HepG2 (cell line): ENCODE results near the gene MTX1. TPM values are rescaled to one million over a fixed set of nuclear protein-coding genes. Genes with fewer than 3 reads are reported as not detected.

Experiments used
- ATAC-seq: fragments of 200-7000 bp; cut with Tn5 transposase; 3 replicates; pipeline ENCODE4 v1.9.1; 2020; ENCODE audit warnings: mild to moderate bottlenecking, moderate library complexity
- BruUV-seq: library from RNA; stranded (reverse); fragments of 400-500 nt; replicated peaks from 2 replicates; lab custom pipeline; 2021; lab: Mats Ljungman, UMichigan
- CTCF ChIA-PET: fragments of 300-600 bp; formaldehyde crosslinking; extraction: SDS; loops from one replicate; lab custom pipeline; 2021; ENCODE audit warnings: low total read pairs, inconsistent platforms, low intra/inter-chr PET ratio; lab: Yijun Ruan, JAX
- POLR2A ChIA-PET: fragments of 350-600 bp; sonication (Branson Sonifier 250); formaldehyde crosslinking; loops from one replicate; lab custom pipeline; 2020; ENCODE audit warnings: antibody characterized with exemption, inconsistent platforms; lab: Yijun Ruan, JAX
- DNase-seq: peaks from one replicate; pipeline ENCODE4 v3.0.0-alpha.2; 2015; ENCODE audit warnings: low spot score
- FAIRE-seq: peaks from 3 replicates; lab custom pipeline; 2011; peaks lifted over from hg19 to GRCh38; lab: Jason Lieb, UNC
- H2AFZ ChIP-seq: one replicate; pipeline ENCODE4 v1.6.1; 2011; ENCODE audit warnings: low read length, inconsistent platforms
- H3K27ac ChIP-seq: fragments of 300-600 bp; 3 replicates; pipeline ENCODE4 v1.8.0; 2011; ENCODE audit warnings: mixed run types, mild to moderate bottlenecking, mixed read lengths, low read length, inconsistent platforms; ENCODE audit not compliant: insufficient read depth; ENCODE audit errors: extremely low read length
- H3K27me3 ChIP-seq, 2 experiments: fragments of 200-600 bp in 1 of 2; 2 replicates in 1 of 2; 3 replicates in 1 of 2; pipeline versions ENCODE4 v1.6.0 to v1.8.0; 2011; ENCODE audit warnings: low read length in 2 of 2, mild to moderate bottlenecking in 2 of 2, moderate library complexity in 2 of 2, inconsistent platforms in 1 of 2; ENCODE audit not compliant: insufficient read depth in 2 of 2, control insufficient read depth in 1 of 2
- H3K36me3 ChIP-seq, 2 experiments: fragments of 200-600 bp in 1 of 2; replicated peaks in 1 of 2; 2 replicates in 1 of 2; 3 replicates in 1 of 2; pipeline versions ENCODE4 v1.5.1 to v1.8.0; 2011; ENCODE audit warnings: low read length in 2 of 2, inconsistent platforms in 1 of 2; ENCODE audit not compliant: insufficient read depth in 2 of 2, control insufficient read depth in 1 of 2
- H3K4me1 ChIP-seq: 2 replicates; pipeline ENCODE4 v1.5.1; 2012; ENCODE audit warnings: low read length, inconsistent platforms; ENCODE audit not compliant: insufficient read depth
- H3K4me2 ChIP-seq: 2 replicates; pipeline ENCODE4 v1.6.0; 2011; ENCODE audit warnings: low read depth, low read length, inconsistent platforms
- H3K4me3 ChIP-seq, 3 experiments: fragments of 200-600 bp in 1 of 3; sonication (generic), shearing (Covaris generic) in 1 of 3; replicated peaks in 1 of 3; 2 replicates each; pipeline ENCODE4 v1.5.1; 2011 to 2016; ENCODE audit warnings: low read length in 3 of 3, inconsistent platforms in 2 of 3, low read depth in 2 of 3, mild to moderate bottlenecking in 2 of 3, control low read depth in 1 of 3, mixed read lengths in 1 of 3; ENCODE audit not compliant: insufficient read depth in 1 of 3
- H3K79me2 ChIP-seq: one replicate; pipeline ENCODE4 v1.6.1; 2011; ENCODE audit warnings: low read length, inconsistent platforms; ENCODE audit not compliant: insufficient read depth
- H3K9ac ChIP-seq: 2 replicates; pipeline ENCODE4 v1.6.0; 2011; ENCODE audit warnings: mild to moderate bottlenecking, low read depth, low read length, inconsistent platforms; ENCODE audit not compliant: insufficient read depth
- H3K9me3 ChIP-seq: 2 replicates; pipeline ENCODE4 v1.5.1; 2012; ENCODE audit warnings: mild to moderate bottlenecking, low read length
- H4K20me1 ChIP-seq: 2 replicates; pipeline ENCODE4 v1.6.0; 2011; ENCODE audit warnings: inconsistent platforms, mild to moderate bottlenecking, low read length, moderate library complexity; ENCODE audit not compliant: insufficient read depth
- CENPT ChIP-seq: sonication (generic); formaldehyde crosslinking; IDR thresholded peaks from 2 replicates; pipeline ENCODE4 v1.8.0; 2022; ENCODE audit warnings: low read depth, mild to moderate bottlenecking, moderate library complexity, missing genetic modification reagents
- HMG20A ChIP-seq: IDR thresholded peaks from 2 replicates; pipeline ENCODE4 v1.6.1; 2016; ENCODE audit warnings: borderline replicate concordance
- NCOR1 ChIP-seq: fragments of 200-600 bp; sonication (generic); IDR thresholded peaks from 2 replicates; pipeline ENCODE4 v1.7.0; 2017; ENCODE audit warnings: antibody characterized with exemption, low read length, borderline replicate concordance
- NR2F6 ChIP-seq, 2 experiments: IDR thresholded peaks; 2 replicates each; pipeline ENCODE4 v1.6.1; 2016; ENCODE audit warnings: antibody characterized with exemption in 1 of 2, mild to moderate bottlenecking in 1 of 2
- RFX5 ChIP-seq: IDR thresholded peaks from 2 replicates; pipeline ENCODE4 v1.6.1; 2011; ENCODE audit warnings: low read depth, low read length, improper control_type of control experiment
- SALL1 ChIP-seq: sonication (generic); formaldehyde crosslinking; IDR thresholded peaks from 2 replicates; pipeline ENCODE4 v1.8.0; 2022; ENCODE audit warnings: mild to moderate bottlenecking, missing genetic modification reagents
- SALL2 ChIP-seq: sonication (generic); formaldehyde crosslinking; IDR thresholded peaks from 2 replicates; pipeline ENCODE4 v1.8.1; 2023; ENCODE audit warnings: mild to moderate bottlenecking, missing genetic modification reagents, inconsistent platforms
- SCMH1 ChIP-seq: sonication (generic); formaldehyde crosslinking; IDR thresholded peaks from 2 replicates; pipeline ENCODE4 v1.9.0; 2021; ENCODE audit warnings: missing genetic modification reagents, mild to moderate bottlenecking, borderline replicate concordance
- SRSF9 ChIP-seq: fragments of 200-400 bp; formaldehyde crosslinking; IDR thresholded peaks from 2 replicates; pipeline ENCODE4 v1.6.1; 2018; ENCODE audit warnings: borderline replicate concordance, mild to moderate bottlenecking, low read depth, low read length; ENCODE audit not compliant: insufficient read depth, poor library complexity, severe bottlenecking
- SSRP1 ChIP-seq: IDR thresholded peaks from 2 replicates; pipeline ENCODE4 v1.6.1; 2016; ENCODE audit warnings: control low read depth
- ZSCAN9 ChIP-seq: IDR thresholded peaks from 2 replicates; pipeline ENCODE4 v1.6.1; 2016; ENCODE audit warnings: borderline replicate concordance
- WGBS: methylation state at CpG from one replicate; pipeline ENCODE4 v1.1.6; 2017; ENCODE audit warnings: low lambda C conversion rate; 5-methylcytosine and 5-hydroxymethylcytosine counted together
- in situ Hi-C: cut with HindIII; loops from 2 replicates; pipeline ENCODE4 v1.10.0; 2017; ENCODE audit warnings: low pct_unique_long_range_greater_than_20kb; ENCODE audit not compliant: extremely low pct_ligation_motif_present
- intact Hi-C: fragments of 100-400 bp; cut with micrococcal nuclease; formaldehyde crosslinking; loops from one replicate; pipeline ENCODE4 v1.10.0; 2022; ENCODE audit not compliant: unreplicated experiment
- polyA plus RNA-seq, 8 experiments: library from polyadenylated mRNA; depleted of rRNA in 3 of 8; stranded (reverse) in 7 of 8; unstranded in 1 of 8; fragments of >200 nt; fragmentation: Illumina TruSeq in 4 of 8; extraction: Trizol in 4 of 8; gene quantifications; 2 replicates each; pipeline versions ENCODE4 v1.2.1 to v1.2.3, GENCODE V29; 2011 to 2016; ENCODE audit warnings: low read depth in 4 of 8, missing spikeins in 1 of 8, mixed read lengths in 1 of 8; ENCODE audit not compliant: insufficient read depth in 1 of 8
- total RNA-seq, 5 experiments: library from RNA; depleted of rRNA; stranded (reverse); fragments of >200 nt; fragmentation: Illumina TruSeq; extraction: Trizol; gene quantifications; 2 replicates each; pipeline ENCODE4 v1.2.3, GENCODE V29; 2016; ENCODE audit warnings: low read depth in 1 of 5
- TF ChIP-seq, protein P1 (sequence below), 2 experiments: fragments of 450-650 bp in 1 of 2; sonication (generic) in 1 of 2; formaldehyde crosslinking; IDR thresholded peaks; 2 replicates each; pipeline versions ENCODE4 v1.5.0 to v1.8.0; 2020 to 2022; ENCODE audit warnings: mild to moderate bottlenecking in 1 of 2, missing genetic modification reagents in 1 of 2
- TF ChIP-seq, protein P2 (sequence below): sonication (generic); formaldehyde crosslinking; IDR thresholded peaks from 2 replicates; pipeline ENCODE4 v1.4.0; 2020; ENCODE audit warnings: missing genetic modification reagents
- TF ChIP-seq, protein P3 (sequence below): sonication (generic); formaldehyde crosslinking; IDR thresholded peaks from 2 replicates; pipeline ENCODE4 v1.4.0; 2020; ENCODE audit warnings: missing genetic modification reagents, borderline replicate concordance
- TF ChIP-seq, protein P4 (sequence below): IDR thresholded peaks from 2 replicates; pipeline ENCODE4 v1.6.1; 2012; ENCODE audit warnings: low read depth, low read length, improper control_type of control experiment

MTX1 gene
- total and polyA plus RNA-seq, 2 of the 13 experiments (the other 11 are each of a cell fraction or from before 2014, with no cell fraction given) = 64.5 to 72.6 TPM

DNA sequence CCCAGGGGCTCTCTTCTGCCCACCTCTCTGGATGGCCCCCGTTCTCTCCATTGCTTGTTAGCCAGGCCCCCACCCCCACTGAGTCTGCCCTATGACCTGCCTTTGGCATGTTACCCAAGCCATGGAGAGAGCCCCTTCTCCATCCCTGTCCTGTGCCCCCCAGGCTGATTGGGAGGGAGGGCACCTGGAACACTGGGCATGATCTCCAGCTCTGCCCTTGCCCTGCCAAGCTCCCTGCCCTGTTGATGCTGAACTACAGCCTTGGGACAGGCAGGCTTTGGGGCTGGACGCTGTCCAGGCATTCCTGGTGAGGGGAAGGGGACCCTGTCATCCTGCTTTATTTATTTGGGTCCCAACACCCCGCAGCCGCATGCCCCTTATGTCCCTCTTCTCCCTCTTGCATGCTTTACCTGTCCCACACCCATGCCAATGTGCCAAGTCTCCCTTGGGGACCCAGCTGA, 24.1 kb upstream of the MTX1 start:
- intact Hi-C loops = no loop called here
- FAIRE-seq (no peak), DNase-seq (no peak), ATAC-seq (no peak)
- 39% methylated on average over 4 of the region's 4 CpGs for WGBS
- Histone ChIP-seq H4K20me1 (no peaks in the 10 kb centered on the region), H3K9me3 (no peaks in the 10 kb centered on the region), H3K4me3 (no peak overlapping the region), H3K27ac (no peak overlapping the region), H3K36me3 (no peaks in the 10 kb centered on the region), H3K9ac (no peak overlapping the region), H3K79me2 (no peaks in the 10 kb centered on the region), H3K4me1 (peaks cover 16% of the 10 kb centered on the region; the same call in 1 of the 2 replicates), H3K4me2 (no peak overlapping the region), H2AFZ (no peak overlapping the region), H3K27me3 (peaks cover 7 to 61% of the 10 kb centered on the region in 2 experiments; a peak in 4 of 5 replicates)
- POLR2A ChIA-PET = no interaction called here
- in situ Hi-C loops = no loop called here
- CTCF ChIA-PET = no interaction called here
- BruUV-seq = no TSS peak
- TF ChIP-seq, protein P1, sequence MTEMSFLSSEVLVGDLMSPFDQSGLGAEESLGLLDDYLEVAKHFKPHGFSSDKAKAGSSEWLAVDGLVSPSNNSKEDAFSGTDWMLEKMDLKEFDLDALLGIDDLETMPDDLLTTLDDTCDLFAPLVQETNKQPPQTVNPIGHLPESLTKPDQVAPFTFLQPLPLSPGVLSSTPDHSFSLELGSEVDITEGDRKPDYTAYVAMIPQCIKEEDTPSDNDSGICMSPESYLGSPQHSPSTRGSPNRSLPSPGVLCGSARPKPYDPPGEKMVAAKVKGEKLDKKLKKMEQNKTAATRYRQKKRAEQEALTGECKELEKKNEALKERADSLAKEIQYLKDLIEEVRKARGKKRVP (CRISPR knock-in tag; IDR thresholded peaks at IDR 0.05) = no peak
- TF ChIP-seq RFX5 = no peak
- no peak for TF ChIP-seq NR2F6 (IDR thresholded peaks at IDR 0.05)
- TF ChIP-seq NR2F6 (CRISPR knock-in tag; IDR thresholded peaks at IDR 0.05) = no peak
- TF ChIP-seq ZSCAN9 = no peak
- TF ChIP-seq SSRP1 (CRISPR knock-in tag) = no peak
- TF ChIP-seq CENPT = no peak
- TF ChIP-seq SRSF9 = no peak
- TF ChIP-seq, protein P2, sequence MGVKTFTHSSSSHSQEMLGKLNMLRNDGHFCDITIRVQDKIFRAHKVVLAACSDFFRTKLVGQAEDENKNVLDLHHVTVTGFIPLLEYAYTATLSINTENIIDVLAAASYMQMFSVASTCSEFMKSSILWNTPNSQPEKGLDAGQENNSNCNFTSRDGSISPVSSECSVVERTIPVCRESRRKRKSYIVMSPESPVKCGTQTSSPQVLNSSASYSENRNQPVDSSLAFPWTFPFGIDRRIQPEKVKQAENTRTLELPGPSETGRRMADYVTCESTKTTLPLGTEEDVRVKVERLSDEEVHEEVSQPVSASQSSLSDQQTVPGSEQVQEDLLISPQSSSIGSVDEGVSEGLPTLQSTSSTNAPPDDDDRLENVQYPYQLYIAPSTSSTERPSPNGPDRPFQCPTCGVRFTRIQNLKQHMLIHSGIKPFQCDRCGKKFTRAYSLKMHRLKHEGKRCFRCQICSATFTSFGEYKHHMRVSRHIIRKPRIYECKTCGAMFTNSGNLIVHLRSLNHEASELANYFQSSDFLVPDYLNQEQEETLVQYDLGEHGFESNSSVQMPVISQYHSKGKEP = no peak
- TF ChIP-seq SCMH1 (CRISPR knock-in tag) = no peak
- TF ChIP-seq, protein P3, sequence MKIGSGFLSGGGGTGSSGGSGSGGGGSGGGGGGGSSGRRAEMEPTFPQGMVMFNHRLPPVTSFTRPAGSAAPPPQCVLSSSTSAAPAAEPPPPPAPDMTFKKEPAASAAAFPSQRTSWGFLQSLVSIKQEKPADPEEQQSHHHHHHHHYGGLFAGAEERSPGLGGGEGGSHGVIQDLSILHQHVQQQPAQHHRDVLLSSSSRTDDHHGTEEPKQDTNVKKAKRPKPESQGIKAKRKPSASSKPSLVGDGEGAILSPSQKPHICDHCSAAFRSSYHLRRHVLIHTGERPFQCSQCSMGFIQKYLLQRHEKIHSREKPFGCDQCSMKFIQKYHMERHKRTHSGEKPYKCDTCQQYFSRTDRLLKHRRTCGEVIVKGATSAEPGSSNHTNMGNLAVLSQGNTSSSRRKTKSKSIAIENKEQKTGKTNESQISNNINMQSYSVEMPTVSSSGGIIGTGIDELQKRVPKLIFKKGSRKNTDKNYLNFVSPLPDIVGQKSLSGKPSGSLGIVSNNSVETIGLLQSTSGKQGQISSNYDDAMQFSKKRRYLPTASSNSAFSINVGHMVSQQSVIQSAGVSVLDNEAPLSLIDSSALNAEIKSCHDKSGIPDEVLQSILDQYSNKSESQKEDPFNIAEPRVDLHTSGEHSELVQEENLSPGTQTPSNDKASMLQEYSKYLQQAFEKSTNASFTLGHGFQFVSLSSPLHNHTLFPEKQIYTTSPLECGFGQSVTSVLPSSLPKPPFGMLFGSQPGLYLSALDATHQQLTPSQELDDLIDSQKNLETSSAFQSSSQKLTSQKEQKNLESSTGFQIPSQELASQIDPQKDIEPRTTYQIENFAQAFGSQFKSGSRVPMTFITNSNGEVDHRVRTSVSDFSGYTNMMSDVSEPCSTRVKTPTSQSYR = no peak
- TF ChIP-seq, protein P4, sequence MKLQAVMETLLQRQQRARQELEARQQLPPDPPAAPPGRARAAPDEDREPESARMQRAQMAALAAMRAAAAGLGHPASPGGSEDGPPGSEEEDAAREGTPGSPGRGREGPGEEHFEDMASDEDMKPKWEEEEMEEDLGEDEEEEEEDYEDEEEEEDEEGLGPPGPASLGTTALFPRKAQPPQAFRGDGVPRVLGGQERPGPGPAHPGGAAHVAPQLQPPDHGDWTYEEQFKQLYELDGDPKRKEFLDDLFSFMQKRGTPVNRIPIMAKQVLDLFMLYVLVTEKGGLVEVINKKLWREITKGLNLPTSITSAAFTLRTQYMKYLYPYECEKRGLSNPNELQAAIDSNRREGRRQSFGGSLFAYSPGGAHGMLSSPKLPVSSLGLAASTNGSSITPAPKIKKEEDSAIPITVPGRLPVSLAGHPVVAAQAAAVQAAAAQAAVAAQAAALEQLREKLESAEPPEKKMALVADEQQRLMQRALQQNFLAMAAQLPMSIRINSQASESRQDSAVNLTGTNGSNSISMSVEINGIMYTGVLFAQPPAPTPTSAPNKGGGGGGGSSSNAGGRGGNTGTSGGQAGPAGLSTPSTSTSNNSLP = no peak
- no peak for TF ChIP-seq HMG20A (CRISPR knock-in tag)
- no peak for TF ChIP-seq NCOR1
- no peak for TF ChIP-seq SALL1 (CRISPR knock-in tag)
- no peak for TF ChIP-seq SALL2 (CRISPR knock-in tag)
